ENCODE measurements around the gene NHERF1.

Gene NHERF1

DNA sequence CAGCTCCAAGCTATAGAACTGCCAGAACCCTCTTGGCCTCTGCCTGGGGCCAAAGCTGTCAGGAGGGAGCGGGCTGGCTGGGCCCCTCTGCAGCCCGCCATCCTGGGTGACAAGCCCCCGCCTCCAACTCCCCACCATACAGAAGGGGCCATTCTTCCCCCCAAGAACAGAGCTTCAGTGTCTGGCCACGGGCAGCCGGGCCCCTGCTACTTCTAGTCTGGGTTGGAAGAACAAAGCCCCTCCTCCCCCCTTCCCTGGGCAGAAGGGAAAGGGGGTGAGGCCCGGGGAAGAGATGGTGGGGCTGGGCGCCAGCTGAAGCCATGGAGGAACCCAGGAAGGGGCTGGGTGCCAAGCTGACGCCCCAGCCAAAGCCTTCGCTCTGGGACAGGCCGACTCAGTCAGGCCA, 18.7 kb downstream of the NHERF1 start:
- Histone ChIP-seq H3K27ac (ENCODE audit: low read length) (no peak overlapping the region), H3K4me1 (ENCODE audit: low read length) (no peaks in the 10 kb centered on the region), H3K27me3 (ENCODE audit: low read depth, low read length) (no peaks in the 10 kb centered on the region), H4K20me1 (ENCODE audit: insufficient read depth, low read length) (peaks cover 6% of the 10 kb centered on the region; the same call in 1 of the 2 replicates), H3K36me3 (replicated peaks; ENCODE audit: low read depth, low read length) (peaks cover 21% of the 10 kb centered on the region), H3K9ac (ENCODE audit: low read length) (no peak overlapping the region), H3K9me3 (ENCODE audit: insufficient read depth, low read length) (no peaks in the 10 kb centered on the region), H2AFZ (ENCODE audit: low read depth, low read length) (no peak overlapping the region), H3K4me3 (ENCODE audit: low read length) (no peak overlapping the region), H3K79me2 (ENCODE audit: low read length) (no peaks in the 10 kb centered on the region), H3K4me2 (ENCODE audit: low read length) (no peak overlapping the region)
- TF ChIP-seq EZH2phosphoT487 (IDR thresholded peaks at IDR 0.05; ENCODE audit: low read depth) (no peak), CTCF (IDR thresholded peaks at IDR 0.05; ENCODE audit: low read depth, low read length) (no peak)

- no peaks in the 10 kb centered on the region for H3K9me3 ChIP-seq (ENCODE audit: insufficient read depth, low read length)
- no peaks in the 10 kb centered on the region for H3K4me1 ChIP-seq (ENCODE audit: low read length)
- H3K4me3 ChIP-seq (ENCODE audit: low read length), result no peak overlapping the region
- H2AFZ ChIP-seq (ENCODE audit: low read depth, low read length), result no peak overlapping the region
- peaks cover 6% of the 10 kb centered on the region; the same call in 1 of the 2 replicates for H4K20me1 ChIP-seq (ENCODE audit: insufficient read depth, low read length)
- H3K9ac ChIP-seq (ENCODE audit: low read length), result no peak overlapping the region
- H3K27ac ChIP-seq (ENCODE audit: low read length), result no peak overlapping the region
- TF ChIP-seq CTCF (IDR thresholded peaks at IDR 0.05; ENCODE audit: low read depth, low read length), result no peak
- TF ChIP-seq EZH2phosphoT487 (IDR thresholded peaks at IDR 0.05; ENCODE audit: low read depth), result no peak
- H3K36me3 ChIP-seq (replicated peaks; ENCODE audit: low read depth, low read length), result peaks cover 32% of the 10 kb centered on the region
- no peak overlapping the region for H3K4me2 ChIP-seq (ENCODE audit: low read length)
- H3K27me3 ChIP-seq (ENCODE audit: low read depth, low read length), result no peaks in the 10 kb centered on the region
- H3K79me2 ChIP-seq (ENCODE audit: low read length), result no peaks in the 10 kb centered on the region
These were observed 19.8 kb downstream of the NHERF1 start for GRCh38 chr17:74768069-74768762.

- no peak overlapping the region for H3K4me3 ChIP-seq (ENCODE audit: low read length)
- H3K36me3 ChIP-seq (replicated peaks; ENCODE audit: low read depth, low read length), result peaks cover 37% of the 10 kb centered on the region
- H3K27me3 ChIP-seq (ENCODE audit: low read depth, low read length), result no peaks in the 10 kb centered on the region
- H3K27ac ChIP-seq (ENCODE audit: low read length), result no peak overlapping the region
- no peaks in the 10 kb centered on the region; the same call in 1 of the 2 replicates for H3K79me2 ChIP-seq (ENCODE audit: low read length)
- H2AFZ ChIP-seq (ENCODE audit: low read depth, low read length), result no peak overlapping the region
- no peaks in the 10 kb centered on the region for H3K9me3 ChIP-seq (ENCODE audit: insufficient read depth, low read length)
- no peak overlapping the region for H3K4me2 ChIP-seq (ENCODE audit: low read length)
- H3K9ac ChIP-seq (ENCODE audit: low read length), result no peak overlapping the region
- no peaks in the 10 kb centered on the region for H3K4me1 ChIP-seq (ENCODE audit: low read length)
- peaks cover 6% of the 10 kb centered on the region; the same call in 1 of the 2 replicates for H4K20me1 ChIP-seq (ENCODE audit: insufficient read depth, low read length)
- TF ChIP-seq CTCF (IDR thresholded peaks at IDR 0.05; ENCODE audit: low read depth, low read length) (no peak), EZH2phosphoT487 (IDR thresholded peaks at IDR 0.05; ENCODE audit: low read depth) (no peak)
These were observed 20.3 kb downstream of the NHERF1 start for GRCh38 chr17:74768763-74769114.

DNA sequence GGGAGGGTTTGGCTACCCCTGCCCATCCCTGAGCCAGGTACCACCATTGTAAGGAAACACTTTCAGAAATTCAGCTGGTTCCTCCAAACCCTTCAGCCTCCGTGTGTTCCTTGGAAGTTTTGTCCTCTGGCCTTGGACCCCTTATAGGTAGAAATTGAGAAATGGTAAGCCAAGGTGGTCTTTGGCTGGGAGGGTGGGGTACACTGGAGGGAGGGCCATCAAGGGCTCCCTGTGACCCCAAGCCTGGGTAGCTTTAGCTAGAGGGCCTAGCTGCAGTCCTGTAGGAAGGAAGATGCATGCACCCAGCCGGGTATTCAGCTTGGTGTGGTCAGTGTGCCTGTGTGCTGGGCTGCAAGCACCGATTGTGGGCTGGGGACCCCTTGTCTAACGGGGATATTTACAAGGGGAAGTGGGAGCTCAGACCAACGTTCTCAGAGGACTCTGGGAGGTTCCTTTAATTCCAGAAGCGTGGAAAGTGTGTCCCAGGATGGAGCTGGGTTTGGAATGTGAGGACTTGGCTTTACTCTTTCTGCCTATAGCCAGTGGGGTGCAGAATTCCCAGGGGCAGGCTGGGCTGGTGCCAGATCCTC, 20.9 kb downstream of the NHERF1 start:
- H3K4me1 ChIP-seq (ENCODE audit: low read length), result no peaks in the 10 kb centered on the region
- H3K36me3 ChIP-seq (replicated peaks; ENCODE audit: low read depth, low read length), result peaks cover 38% of the 10 kb centered on the region
- H3K4me2 ChIP-seq (ENCODE audit: low read length), result no peak overlapping the region
- no peak overlapping the region for H3K4me3 ChIP-seq (ENCODE audit: low read length)
- peaks cover 6% of the 10 kb centered on the region; the same call in 1 of the 2 replicates for H4K20me1 ChIP-seq (ENCODE audit: insufficient read depth, low read length)
- no peak overlapping the region for H3K27ac ChIP-seq (ENCODE audit: low read length)
- no peak overlapping the region for H3K9ac ChIP-seq (ENCODE audit: low read length)
- TF ChIP-seq CTCF (IDR thresholded peaks at IDR 0.05; ENCODE audit: low read depth, low read length), result no peak
- TF ChIP-seq EZH2phosphoT487 (IDR thresholded peaks at IDR 0.05; ENCODE audit: low read depth), result no peak
- no peaks in the 10 kb centered on the region; the same call in 1 of the 2 replicates for H3K79me2 ChIP-seq (ENCODE audit: low read length)
- no peaks in the 10 kb centered on the region for H3K9me3 ChIP-seq (ENCODE audit: insufficient read depth, low read length)
- no peak overlapping the region for H2AFZ ChIP-seq (ENCODE audit: low read depth, low read length)
- no peaks in the 10 kb centered on the region for H3K27me3 ChIP-seq (ENCODE audit: low read depth, low read length)
